ENCODE results near the gene HCRT. TPM values are rescaled to one million over a fixed set of nuclear protein-coding genes. Genes with fewer than 3 reads are reported as not detected.
"Not testable (repeated sequence)": the region's sequence is repeated elsewhere in the genome, so short reads cannot be mapped to it uniquely, and the experiment has no call there.

Gene HCRT
- total RNA-seq, 1 experiment from 2014 or later, result 1.0 TPM

DNA sequence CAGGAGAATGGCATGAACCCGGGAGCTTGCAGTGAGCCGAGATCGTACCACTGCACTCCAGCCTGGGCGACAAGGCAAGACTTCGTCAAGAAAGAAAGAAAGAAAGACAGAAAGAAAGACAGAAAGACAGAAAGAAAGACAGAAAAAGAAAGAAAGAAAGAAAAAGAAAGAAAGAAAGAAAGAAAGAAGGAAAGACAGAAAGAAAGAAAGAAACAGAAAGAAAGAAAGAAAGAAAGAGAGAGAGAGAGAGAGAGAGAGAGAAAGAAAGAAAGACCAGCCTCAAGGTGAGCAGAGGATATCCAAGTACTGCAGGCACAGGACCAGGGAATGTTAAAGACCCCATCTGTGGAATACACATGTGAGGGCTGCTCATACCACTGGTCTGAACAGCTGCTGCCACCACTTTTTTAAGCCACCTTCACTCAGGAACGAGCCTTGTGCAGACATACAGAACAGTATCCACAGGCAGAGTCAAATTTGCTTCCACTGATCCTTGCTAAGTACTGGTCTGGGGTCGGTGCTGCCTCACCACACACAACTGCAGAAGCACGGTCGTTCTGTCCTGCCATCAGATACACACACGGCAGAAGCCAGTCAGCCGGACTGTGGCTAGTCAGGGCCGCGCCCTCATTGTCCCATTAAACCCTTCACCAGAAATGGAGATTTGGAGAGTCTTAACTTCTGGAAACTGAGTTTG, 38.2 kb downstream of the HCRT start:
- Histone ChIP-seq H3K27me3 (no peaks in the 10 kb centered on the region), H3K9me3 (replicated peaks) (no peaks in the 10 kb centered on the region), H3K4me3 (no peak overlapping the region), H3K27ac (no peak overlapping the region), H3K36me3 (peaks cover 7% of the 10 kb centered on the region), H3K4me1 (peaks cover 4% of the 10 kb centered on the region; the same call in 1 of the 2 replicates)
- DNase-seq, result peak in 1 of 2 experiments; percentile 22

DNA sequence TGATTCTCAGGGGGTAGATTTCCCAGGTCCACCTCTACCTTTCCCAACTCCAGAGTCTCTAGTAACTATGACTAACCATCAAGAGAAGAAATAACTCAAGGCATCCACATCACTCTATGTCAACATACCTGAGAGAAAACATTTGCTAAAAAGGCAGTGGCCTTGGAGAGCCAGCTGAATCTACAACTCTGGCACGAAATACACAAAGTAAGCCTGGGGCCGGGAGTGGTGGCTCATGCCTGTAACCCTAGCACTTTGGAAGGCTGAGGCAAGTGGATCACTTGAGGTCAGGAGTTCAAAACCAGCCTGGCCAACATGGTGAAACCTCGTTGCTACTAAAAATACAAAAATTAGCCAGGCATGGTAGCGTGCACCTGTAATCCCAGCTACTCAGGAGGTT, 42.1 kb downstream of the HCRT start:
- peaks cover 15% of the 10 kb centered on the region for H3K36me3 ChIP-seq
- H3K9me3 ChIP-seq (replicated peaks); H3K27ac ChIP-seq; H3K27me3 ChIP-seq; H3K4me3 ChIP-seq; DNase-seq; H3K4me1 ChIP-seq: not testable (repeated sequence)

GRCh38 chr17:42142371-42142896, 42.8 kb downstream of the HCRT start:
- Histone ChIP-seq H3K36me3 (peaks cover 15% of the 10 kb centered on the region), H3K27me3 (no peaks in the 10 kb centered on the region), H3K27ac (no peak overlapping the region), H3K4me1 (peaks cover 4% of the 10 kb centered on the region; the same call in 1 of the 2 replicates), H3K4me3 (no peak overlapping the region), H3K9me3 (replicated peaks) (no peaks in the 10 kb centered on the region)
- peak in 1 of 2 experiments; percentile 19 for DNase-seq

GRCh38 chr17:42141382-42141781, 43.9 kb downstream of the HCRT start:
- no peak overlapping the region for H3K27ac ChIP-seq
- DNase-seq, result no peak
- peaks cover 16% of the 10 kb centered on the region for H3K36me3 ChIP-seq
- H3K27me3 ChIP-seq, result no peaks in the 10 kb centered on the region
- no peak overlapping the region for H3K4me3 ChIP-seq
- peaks cover 4% of the 10 kb centered on the region; the same call in 1 of the 2 replicates for H3K4me1 ChIP-seq
- no peaks in the 10 kb centered on the region for H3K9me3 ChIP-seq (replicated peaks)

- H3K27me3 ChIP-seq; DNase-seq; H3K4me3 ChIP-seq; H3K9me3 ChIP-seq (replicated peaks); H3K27ac ChIP-seq; H3K4me1 ChIP-seq: not testable (repeated sequence)
- peaks cover 17% of the 10 kb centered on the region for H3K36me3 ChIP-seq
Observed at GRCh38 chr17:42140690-42141089, 44.6 kb downstream of the HCRT start.

DNA sequence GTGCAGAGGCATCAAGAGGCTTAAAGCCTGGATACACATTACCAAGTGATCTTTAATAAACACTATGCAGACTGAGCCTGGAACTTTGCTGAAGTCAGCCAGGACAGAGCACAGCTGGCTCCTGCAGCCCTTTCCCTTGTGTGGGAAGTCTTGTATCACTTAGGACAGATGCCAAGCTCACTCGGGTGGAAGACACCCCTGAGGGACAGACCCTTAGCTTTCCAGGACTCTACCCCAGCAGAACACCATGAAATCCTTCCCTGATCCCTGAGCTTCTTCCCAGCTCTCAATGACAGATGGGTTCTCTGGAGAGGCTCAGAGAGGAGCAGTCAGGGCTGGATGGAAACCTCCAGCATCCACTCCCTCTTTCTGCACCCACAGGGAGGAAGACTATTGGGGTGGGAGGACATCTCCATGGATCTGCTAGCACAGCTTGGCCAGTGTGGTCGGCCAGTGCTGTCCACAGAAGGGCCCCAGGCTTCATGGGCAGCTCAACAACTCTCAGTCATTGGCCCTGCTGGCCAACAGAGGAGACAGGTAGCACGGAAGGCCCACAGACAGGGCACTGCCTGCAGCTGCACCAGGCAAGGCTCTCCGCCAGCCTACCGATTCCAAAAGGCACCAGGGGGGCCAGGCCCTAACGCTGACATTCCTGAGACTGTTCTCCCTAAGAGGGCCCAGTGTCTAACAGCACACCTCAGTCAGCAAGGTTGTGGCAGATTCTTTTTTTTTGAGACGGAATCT, 46.3 kb downstream of the HCRT start:
- Histone ChIP-seq H3K4me3 (no peak overlapping the region), H3K27me3 (no peaks in the 10 kb centered on the region), H3K27ac (no peak overlapping the region), H3K4me1 (peaks cover 9% of the 10 kb centered on the region), H3K9me3 (replicated peaks) (no peaks in the 10 kb centered on the region), H3K36me3 (peaks cover 13% of the 10 kb centered on the region; the same call in 1 of the 2 replicates)
- no peak for DNase-seq

DNA sequence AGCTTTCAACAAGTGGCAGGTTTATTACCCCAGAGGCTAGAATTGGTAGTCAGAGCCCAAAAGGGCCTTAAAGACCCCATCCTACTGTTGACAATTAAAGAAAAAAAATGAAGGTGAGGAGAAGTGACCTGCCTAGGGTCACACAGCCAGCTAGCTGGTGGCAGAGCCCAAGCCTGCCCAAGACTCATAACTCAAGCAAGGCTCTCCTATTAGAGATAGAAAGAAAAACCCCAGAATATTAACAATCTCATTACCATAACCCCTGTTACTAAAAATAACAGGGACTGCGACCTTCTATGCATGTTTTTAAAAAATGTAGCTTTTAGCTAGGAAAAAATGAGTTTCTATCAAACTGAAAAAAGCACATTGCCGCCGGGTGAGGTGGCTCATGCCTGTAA, 48.6 kb downstream of the HCRT start:
- Histone ChIP-seq H3K27ac (no peak overlapping the region), H3K4me1 (peaks cover 19% of the 10 kb centered on the region), H3K9me3 (replicated peaks) (no peaks in the 10 kb centered on the region), H3K36me3 (peaks cover 10% of the 10 kb centered on the region; the same call in 1 of the 2 replicates), H3K4me3 (no peak overlapping the region), H3K27me3 (no peaks in the 10 kb centered on the region)
- no peak for DNase-seq

DNA sequence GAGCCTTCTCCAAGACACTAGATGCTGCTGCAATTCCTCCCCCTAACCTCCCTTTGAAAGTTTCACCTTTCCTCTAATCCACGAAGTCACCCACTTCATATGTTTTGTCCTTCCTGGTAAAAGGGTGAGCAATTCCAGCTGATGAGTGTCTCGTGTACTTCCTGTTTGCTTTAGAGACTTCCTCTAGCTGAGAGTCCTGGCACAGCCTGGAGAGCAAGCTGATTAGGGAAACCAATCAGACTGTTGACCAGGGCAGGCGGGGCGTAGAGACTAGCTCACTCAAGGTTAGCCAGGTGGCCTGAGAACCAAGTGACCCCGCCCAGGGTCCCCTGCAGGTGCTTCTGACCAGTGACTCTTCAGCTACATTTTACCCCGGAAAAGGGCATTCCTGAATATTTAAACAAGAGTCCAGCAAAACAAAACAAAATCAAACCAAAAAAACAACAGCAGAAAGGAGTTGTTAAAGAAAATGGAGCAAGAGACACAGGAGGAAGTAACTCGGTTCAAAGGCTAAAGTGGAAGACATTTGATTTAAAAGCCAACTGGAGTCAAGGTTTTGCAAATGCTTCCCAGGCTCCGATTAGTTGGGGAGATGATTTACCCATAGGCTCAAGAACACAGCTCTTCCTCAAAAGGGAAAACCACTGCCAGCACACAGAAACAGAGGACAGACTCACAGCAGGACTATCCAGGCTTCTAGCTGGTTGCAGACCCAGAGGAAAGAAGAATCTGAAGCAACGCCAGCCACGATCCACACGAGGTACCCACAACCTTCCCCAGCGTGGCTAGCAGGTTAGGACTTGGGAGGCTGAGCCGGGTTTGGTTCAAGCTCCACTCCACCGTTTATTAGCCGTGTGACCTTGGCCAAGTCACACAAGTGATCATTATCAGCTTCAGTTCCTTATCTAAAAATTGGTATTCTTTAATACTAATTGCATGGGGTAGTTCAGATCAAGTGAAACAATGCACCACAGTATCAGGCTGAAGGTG, 49.3 kb downstream of the HCRT start:
- no peaks in the 10 kb centered on the region for H3K9me3 ChIP-seq (replicated peaks)
- no peak for DNase-seq
- no peak overlapping the region for H3K27ac ChIP-seq
- no peaks in the 10 kb centered on the region for H3K27me3 ChIP-seq
- H3K4me1 ChIP-seq, result peaks cover 19% of the 10 kb centered on the region
- H3K36me3 ChIP-seq, result peaks cover 5% of the 10 kb centered on the region; the same call in 1 of the 2 replicates
- H3K4me3 ChIP-seq, result no peak overlapping the region

DNA sequence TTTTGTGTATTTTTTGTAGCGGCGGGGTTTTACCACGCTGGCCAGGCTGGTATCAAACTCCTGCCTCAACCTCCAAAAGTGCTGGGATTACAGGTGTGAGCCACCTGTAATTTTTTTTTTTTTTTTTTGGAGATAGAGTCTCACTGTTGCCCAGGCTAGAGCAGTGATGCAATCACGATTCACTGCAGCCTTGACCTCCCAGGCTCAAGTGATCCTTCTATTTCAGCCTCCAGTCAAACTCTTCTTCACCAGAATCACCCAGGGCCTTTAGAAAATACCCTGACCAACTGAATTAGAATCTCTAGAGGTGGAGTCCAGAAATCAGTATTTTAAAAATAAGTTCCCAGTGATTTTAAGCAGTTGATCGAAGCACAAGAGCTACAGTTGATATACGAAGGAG, 50.1 kb downstream of the HCRT start:
- H3K4me3 ChIP-seq, result no peak overlapping the region
- no peak for DNase-seq
- peaks cover 19% of the 10 kb centered on the region for H3K4me1 ChIP-seq
- H3K9me3 ChIP-seq (replicated peaks), result no peaks in the 10 kb centered on the region
- no peaks in the 10 kb centered on the region for H3K27me3 ChIP-seq
- H3K36me3 ChIP-seq, result peaks cover 5% of the 10 kb centered on the region; the same call in 1 of the 2 replicates
- no peak overlapping the region for H3K27ac ChIP-seq

Other genes with a start within 250 kb of the HCRT start
- gene CNP, start 218.7 kb downstream of the HCRT start, total RNA-seq (2014; rRNA removed; shearing (Covaris generic)), result 101 and 105 TPM in 2 replicates
- 103 and 104 TPM in 2 replicates for gene DNAJC7, start 168.0 kb downstream of the HCRT start, total RNA-seq (2014; rRNA removed; shearing (Covaris generic))
- gene NKIRAS2, start 165.4 kb downstream of the HCRT start, total RNA-seq (2014; rRNA removed; shearing (Covaris generic)), result 80.3 and 81.6 TPM in 2 replicates
- gene C17orf113, start 134.9 kb downstream of the HCRT start, total RNA-seq (2014; rRNA removed; shearing (Covaris generic)), result 0.18 and 0.49 TPM in 2 replicates
- 1.3 and 1.5 TPM in 2 replicates for gene ZNF385C, start 87.0 kb downstream of the HCRT start, total RNA-seq (2014; rRNA removed; shearing (Covaris generic))
- 0.12 TPM in 1 of 2 replicates, not detected in the other for gene DHX58, start 72.7 kb downstream of the HCRT start, total RNA-seq (2014; rRNA removed; shearing (Covaris generic))
- 23.5 and 27.2 TPM in 2 replicates for gene KAT2A, start 64.1 kb downstream of the HCRT start, total RNA-seq (2014; rRNA removed; shearing (Covaris generic))
- 0.28 and 0.32 TPM in 2 replicates for gene HSPB9, start 62.6 kb downstream of the HCRT start, total RNA-seq (2014; rRNA removed; shearing (Covaris generic))
- gene RAB5C, start 30.5 kb downstream of the HCRT start, total RNA-seq (2014; rRNA removed; shearing (Covaris generic)), result 90.2 and 91.1 TPM in 2 replicates
- 0.04 TPM in 1 of 2 replicates, not detected in the other for gene KCNH4, start 4.3 kb downstream of the HCRT start, total RNA-seq (2014; rRNA removed; shearing (Covaris generic))
- gene GHDC, start 9.0 kb upstream of the HCRT start, total RNA-seq (2014; rRNA removed; shearing (Covaris generic)), result 6.7 and 9.9 TPM in 2 replicates
- gene STAT5B, start 90.9 kb upstream of the HCRT start, total RNA-seq (2014; rRNA removed; shearing (Covaris generic)), result 25.7 and 31.1 TPM in 2 replicates
- 5.0 and 5.9 TPM in 2 replicates for gene STAT5A, start 103.0 kb upstream of the HCRT start, total RNA-seq (2014; rRNA removed; shearing (Covaris generic))
- 107 and 113 TPM in 2 replicates for gene STAT3, start 203.0 kb upstream of the HCRT start, total RNA-seq (2014; rRNA removed; shearing (Covaris generic))
- 46.9 and 47.8 TPM in 2 replicates for gene CAVIN1, start 237.8 kb upstream of the HCRT start, total RNA-seq (2014; rRNA removed; shearing (Covaris generic))